Hepatocyte (in vitro differentiated cells): Measurements from ENCODE around the gene NRCAM.

Source experiments
- CTCF ChIP-seq: fragments of 200-600 bp; sonication (generic); IDR thresholded peaks from 2 replicates; pipeline ENCODE4 v1.5.1; 2016; ENCODE audit warnings: antibody characterized with exemption, mild to moderate bottlenecking; ENCODE audit not compliant: poor library complexity
- EZH2 ChIP-seq: fragments of 200-600 bp; sonication (generic); IDR thresholded peaks from 2 replicates; pipeline ENCODE4 v1.6.1; 2016; ENCODE audit warnings: antibody characterized with exemption, mild to moderate bottlenecking, borderline replicate concordance
- EZH2phosphoT487 ChIP-seq: fragments of 200-600 bp; sonication (generic); IDR thresholded peaks from one replicate; pipeline ENCODE4 v1.6.1; 2018; ENCODE audit warnings: antibody characterized with exemption, mild to moderate bottlenecking, low read depth, moderate library complexity; ENCODE audit not compliant: unreplicated experiment, severe bottlenecking

GRCh38 chr7:108152198-108152597 lies 304.0 kb downstream of the NRCAM start:
- TF ChIP-seq CTCF (no peak), EZH2 (no peak), EZH2phosphoT487 (no peak)
